Activated T-cell treated with anti-CD3 and anti-CD28 coated beads for 4 hours (primary cell): Measurements from ENCODE around the gene MED10.

ENCODE experiments used
- DNase-seq: peaks from one replicate; pipeline ENCODE4 v3.0.0-alpha.2; 2020

Gene MED10

DNA sequence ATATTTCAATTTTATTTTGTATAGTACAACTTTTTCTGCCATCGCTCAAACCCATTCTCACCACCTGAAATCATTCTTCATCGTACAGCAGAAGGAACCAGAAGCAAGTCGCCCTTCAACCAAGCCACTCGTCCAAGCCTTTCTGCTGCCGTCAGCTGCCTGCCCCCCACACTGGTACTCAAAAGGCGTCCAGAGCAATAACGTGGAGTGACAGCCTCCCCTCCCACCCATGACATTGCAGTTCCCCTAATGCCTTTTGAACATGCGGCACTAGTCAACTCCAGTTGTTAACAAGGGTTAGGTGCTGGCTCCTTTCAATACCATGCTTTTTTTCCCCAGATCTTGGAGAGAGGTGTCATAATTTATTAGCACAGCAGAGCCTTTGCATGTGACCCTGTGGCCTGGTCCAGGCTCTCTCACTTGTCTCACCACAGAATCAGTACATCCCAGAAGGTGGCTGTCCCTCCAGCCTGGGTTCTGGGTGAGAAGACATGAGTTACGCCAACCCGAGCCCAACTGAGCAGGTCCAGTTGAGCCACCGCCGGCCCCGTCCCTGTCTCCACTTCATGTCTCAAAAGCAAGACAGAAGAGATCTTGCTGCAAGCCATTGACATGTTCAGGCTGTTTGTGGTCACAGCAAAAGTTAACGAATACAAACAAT, 20.4 kb upstream of the MED10 start:
- no peak for DNase-seq

DNA sequence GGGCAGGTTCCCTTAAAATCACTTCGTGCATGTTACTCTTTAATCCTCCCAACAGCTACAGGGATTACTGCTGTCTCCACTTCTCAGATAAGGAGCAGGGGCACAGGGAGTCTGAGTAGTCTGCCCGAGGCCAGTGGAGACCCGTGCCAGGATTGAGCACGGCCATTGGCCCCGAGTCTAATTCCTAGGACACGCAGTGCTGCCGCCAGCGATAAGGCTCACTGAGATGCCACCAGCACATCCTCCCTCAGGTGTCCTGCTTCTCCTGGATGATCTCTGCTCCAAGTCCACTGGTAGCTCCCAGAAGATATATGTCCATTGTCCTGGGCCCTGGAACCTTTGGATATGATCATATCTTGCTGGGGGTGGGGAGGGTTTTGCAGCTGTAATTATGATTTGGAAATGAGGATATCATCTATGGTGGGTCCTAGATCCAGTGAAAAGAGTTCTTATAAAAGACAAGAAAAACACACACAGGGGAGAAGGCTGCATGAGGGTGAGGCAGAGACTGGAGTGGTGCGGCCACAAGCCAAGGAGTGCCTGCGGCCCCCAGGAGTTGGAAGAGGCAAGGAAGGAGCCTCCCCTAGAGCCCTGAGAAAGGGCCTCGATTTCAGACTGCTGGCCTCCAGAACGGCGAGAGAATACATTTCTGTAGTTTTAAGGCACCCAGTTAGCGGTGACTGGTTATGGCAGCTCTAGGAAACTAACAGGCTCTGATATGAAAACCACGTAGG, 19.4 kb upstream of the MED10 start:
- no peak for DNase-seq

GRCh38 chr5:6396836-6397535, 18.6 kb upstream of the MED10 start:
- no peak for DNase-seq

- DNase-seq: no peak
These were observed 17.7 kb upstream of the MED10 start for GRCh38 chr5:6396043-6396442.

- DNase-seq: no peak
These were observed 17.3 kb upstream of the MED10 start for GRCh38 chr5:6395621-6396020.

GRCh38 chr5:6395102-6395445, 16.7 kb upstream of the MED10 start:
- DNase-seq: no peak

- DNase-seq: no peak
These were observed 16.2 kb upstream of the MED10 start for GRCh38 chr5:6394429-6395101.

DNA sequence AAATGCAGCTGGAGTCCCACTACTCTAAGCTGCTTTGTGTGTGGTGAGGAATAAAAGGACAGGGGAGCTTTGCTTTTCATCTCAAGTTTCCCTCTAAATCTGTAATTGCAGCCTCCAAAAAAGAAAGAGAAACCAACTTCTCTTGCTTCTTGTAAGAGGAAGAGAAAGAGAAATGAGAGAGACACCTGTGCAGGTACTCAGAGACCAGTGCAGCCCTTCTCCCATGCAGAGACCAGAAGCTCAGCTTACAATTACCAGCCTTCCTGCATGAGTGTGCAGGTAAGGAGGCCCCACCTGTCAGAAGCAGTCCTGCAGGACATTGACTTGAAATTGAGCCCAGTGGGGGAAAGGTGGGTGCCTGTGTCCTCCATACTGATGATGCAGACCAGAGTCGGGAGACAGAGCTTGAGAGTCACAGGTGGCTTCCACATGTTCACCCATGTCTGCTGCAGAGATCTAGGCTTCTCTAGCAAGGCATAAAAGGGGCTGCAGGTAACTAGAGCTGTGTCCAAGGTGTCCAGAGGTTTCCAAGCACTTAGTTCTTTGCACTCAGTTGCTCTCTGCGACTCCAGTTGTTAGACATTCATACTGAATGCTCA, 15.3 kb upstream of the MED10 start:
- no peak for DNase-seq

DNA sequence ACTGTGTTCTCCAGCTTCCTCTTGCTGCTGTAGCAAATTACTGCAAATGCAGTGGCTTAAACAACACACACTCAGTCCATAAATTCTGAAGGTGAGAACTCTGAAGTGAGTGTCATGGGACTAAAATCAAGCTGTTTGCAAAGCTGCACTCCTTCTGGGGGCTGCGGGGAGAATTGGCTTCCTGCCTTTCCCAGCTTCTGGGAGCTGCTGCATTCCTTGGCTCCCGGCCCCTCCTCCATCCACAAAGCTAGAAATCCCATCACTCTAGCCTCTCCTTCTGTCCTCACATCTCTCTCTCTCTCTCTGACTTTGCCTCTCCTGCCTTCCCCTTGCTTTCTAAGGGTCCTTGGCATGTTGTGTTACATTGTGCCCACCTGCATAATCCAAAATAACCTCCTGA, 14.2 kb upstream of the MED10 start:
- no peak for DNase-seq

DNA sequence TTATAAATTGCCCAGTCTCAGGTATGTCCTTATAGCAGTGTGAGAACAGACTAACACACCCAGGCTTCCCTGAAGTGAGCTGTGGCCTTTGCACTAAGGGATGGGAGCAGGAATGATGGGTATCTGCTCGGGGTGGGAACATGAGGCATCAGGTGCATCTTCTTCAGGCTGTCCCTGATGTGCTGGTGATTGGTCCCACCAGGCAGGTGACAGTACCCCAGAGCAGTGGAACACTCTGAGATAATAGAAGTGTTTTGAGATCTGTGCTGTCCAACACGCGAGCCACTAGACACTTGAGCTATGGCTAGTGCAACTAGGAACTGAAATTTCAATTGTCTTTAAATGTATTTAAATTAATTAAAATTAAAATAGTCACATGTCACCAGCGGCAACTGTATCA, 12.8 kb upstream of the MED10 start:
- no peak for DNase-seq

DNA sequence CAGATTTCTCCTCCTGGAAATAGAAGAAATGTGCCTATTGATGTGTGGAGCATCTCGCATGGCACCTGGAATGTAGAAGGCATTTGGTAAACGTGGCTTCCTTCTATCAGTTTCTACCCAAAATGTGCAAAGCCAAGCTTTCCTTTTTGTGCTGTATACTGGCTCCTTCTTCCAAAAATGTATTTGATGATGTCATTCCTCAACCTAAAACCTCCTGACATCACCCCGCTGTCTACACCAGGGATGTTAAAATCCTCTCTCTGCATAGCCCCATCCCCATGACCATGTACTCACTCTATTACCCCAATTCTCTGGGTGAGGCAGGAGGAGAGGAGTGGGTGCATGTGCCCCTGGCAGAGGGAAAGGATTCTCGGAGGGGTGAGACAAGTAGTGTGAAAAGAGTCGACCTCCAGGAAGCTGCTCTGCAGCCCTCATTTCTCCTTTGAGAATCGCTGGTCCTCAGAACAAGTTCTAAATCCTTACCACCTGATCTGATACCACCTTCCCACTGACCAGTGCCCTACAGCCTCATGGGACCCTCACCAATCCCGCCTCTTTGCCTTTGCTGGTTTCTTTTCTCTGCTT, 11.7 kb upstream of the MED10 start:
- no peak for DNase-seq

DNA sequence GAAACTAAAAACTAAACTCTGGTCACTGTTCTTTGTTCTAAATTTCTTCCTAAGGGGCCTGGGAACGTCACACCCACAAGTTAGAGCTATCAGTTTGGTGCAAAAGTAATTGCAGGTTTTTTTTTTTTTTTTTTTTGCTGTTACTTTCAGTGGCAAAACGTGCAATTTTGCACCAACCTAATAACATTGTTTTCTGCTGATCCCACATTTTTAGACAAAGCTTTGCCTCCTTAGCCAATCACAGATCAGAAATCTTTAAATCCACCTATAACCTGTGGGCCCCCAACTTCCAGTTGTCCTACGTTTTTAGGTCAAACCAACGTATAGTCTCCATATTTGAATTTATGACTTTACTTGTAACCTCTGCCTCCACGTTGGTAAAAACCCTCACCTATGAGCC, 11.1 kb upstream of the MED10 start:
- DNase-seq: no peak

- no peak for DNase-seq
These were observed 9.6 kb upstream of the MED10 start for GRCh38 chr5:6387970-6388369.

DNA sequence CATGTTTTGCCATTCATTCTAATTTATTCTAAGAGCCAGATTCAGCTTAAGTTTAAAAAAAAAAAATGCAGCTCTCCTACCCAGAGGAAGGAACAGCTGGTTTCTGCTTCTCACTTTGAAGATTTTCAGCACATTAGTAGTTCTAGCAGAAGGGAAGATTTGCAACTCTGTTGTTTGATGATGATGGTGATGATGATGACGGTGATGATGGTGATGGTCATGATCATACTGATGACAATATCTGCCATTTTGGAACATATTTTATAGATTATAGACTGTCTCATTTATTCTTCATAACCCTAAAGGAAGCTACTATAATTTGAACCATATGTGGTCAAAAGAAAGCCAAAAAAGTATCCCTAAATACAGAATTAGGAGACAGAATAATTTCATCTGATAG, 7.9 kb upstream of the MED10 start:
- no peak for DNase-seq

- no peak for DNase-seq
These were observed 6.5 kb upstream of the MED10 start for GRCh38 chr5:6384856-6385255.

DNA sequence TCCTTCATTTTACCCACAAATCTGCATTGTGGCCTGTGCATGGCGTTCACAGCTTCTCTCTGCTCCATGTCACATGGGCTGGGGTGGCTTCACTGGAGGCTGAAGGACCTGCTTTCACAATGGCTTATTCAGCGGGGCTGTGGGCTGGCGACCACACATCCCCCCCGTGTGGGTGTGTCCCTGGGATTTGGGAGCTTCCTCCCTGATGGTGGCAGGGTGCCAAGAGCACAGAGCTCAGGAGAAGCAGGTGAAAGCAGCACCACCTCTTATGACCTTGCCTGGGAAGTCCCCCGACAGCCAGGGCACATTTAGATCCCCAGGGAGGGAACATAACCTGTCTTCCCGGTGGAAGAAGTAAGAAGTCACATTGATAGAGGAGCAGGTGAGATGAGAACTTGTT, 5.0 kb upstream of the MED10 start:
- DNase-seq: no peak

GRCh38 chr5:6379246-6379645, 899 bp upstream of the MED10 start:
- no peak for DNase-seq

GRCh38 chr5:6378766-6379103, 388 bp upstream of the MED10 start:
- no peak for DNase-seq

- no peak for DNase-seq
These were observed 804 bp downstream of the MED10 start for GRCh38 chr5:6377582-6377904.

- no peak for DNase-seq
These were observed 1.3 kb downstream of the MED10 start for GRCh38 chr5:6376974-6377520.

DNA sequence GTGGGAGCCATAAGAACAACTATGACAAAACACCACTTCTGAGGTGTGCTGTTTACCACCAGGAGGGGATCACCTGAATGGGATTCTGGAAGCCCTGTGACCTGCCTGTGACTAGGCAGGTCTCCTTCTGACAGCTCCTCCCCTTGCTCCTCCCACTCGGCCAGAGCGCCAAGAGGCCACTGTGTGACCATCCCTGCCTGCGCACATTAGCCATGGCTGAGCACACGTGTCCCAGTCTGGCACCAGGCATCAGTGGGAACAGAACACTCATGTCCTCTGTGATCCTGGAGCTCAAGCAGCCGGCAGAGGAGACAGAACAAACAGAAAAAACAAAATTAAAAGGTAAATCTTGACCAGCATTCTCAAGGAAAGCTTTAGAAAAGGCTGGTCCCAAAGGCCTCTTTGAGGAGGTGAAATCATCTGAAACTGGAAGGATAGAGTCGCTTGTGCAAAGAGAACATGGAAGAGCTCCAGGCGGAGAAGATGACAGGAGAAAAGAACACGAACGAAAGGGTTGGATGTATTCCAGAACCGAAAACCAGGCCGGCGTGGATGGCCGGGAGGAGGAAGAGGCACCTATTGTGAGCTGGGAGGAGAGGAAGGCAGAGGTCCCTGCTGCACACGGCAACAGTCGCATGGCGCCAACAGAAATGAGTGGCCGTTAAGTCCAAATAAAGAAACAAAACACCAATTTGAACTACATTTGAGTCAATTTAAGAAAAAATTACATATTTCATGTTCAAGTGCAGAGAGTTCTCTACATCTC, 5.1 kb downstream of the MED10 start:
- no peak for DNase-seq
